Gastroesophageal sphincter (tissue), 4 donors: ENCODE data around the gene ABHD17C. TPM values are rescaled to one million over a fixed set of nuclear protein-coding genes. Genes with fewer than 3 reads are reported as not detected.

Experiments
- ATAC-seq: fragments of 150-250 bp; one replicate; pipeline ENCODE4 v1.9.1; 2016; ENCODE audit warnings: mild to moderate bottlenecking, moderate library complexity
- H3K27ac ChIP-seq, 4 donors: fragments of 200-600 bp; sonication (generic) in 3 of 4; 1 replicate in 3 of 4; 2 replicates in 1 of 4; pipeline ENCODE4 v1.5.1; 2016 to 2019
- H3K27me3 ChIP-seq: fragments of 200-600 bp; sonication (generic); one replicate; pipeline ENCODE4 v1.5.1; 2019
- H3K36me3 ChIP-seq, 2 donors: fragments of 200-600 bp; sonication (generic); one replicate each; pipeline ENCODE4 v1.5.1; 2019; ENCODE audit warnings: control low read depth in 1 of 2
- H3K4me1 ChIP-seq, 3 donors: fragments of 200-600 bp; sonication (generic); 1 replicate in 2 of 3; 2 replicates in 1 of 3; pipeline ENCODE4 v1.5.1; 2016 to 2019; ENCODE audit warnings: control low read depth in 2 of 3
- H3K4me3 ChIP-seq, 2 donors: fragments of 200-600 bp; sonication (generic); one replicate each; pipeline ENCODE4 v1.5.1; 2019; ENCODE audit warnings: mild to moderate bottlenecking in 1 of 2, moderate library complexity in 1 of 2
- H3K9me3 ChIP-seq, 3 donors: fragments of 200-600 bp; sonication (generic); one replicate each; pipeline ENCODE4 v1.5.1; 2017 to 2019; ENCODE audit warnings: control low read depth in 2 of 3
- EP300 ChIP-seq: sonication (generic); formaldehyde crosslinking; IDR thresholded peaks from one replicate; pipeline ENCODE4 v1.6.1; 2017; ENCODE audit warnings: antibody characterized with exemption, mild to moderate bottlenecking
- POLR2A ChIP-seq, 2 donors: fragments of 450-650 bp; IDR thresholded peaks; one replicate each; pipeline ENCODE4 v1.6.1; 2017; ENCODE audit warnings: antibody characterized with exemption in 2 of 2, mild to moderate bottlenecking in 2 of 2, moderate library complexity in 1 of 2
- POLR2AphosphoS5 ChIP-seq: sonication (generic); formaldehyde crosslinking; IDR thresholded peaks from one replicate; pipeline ENCODE4 v1.6.1; 2017; ENCODE audit warnings: antibody characterized with exemption
- WGBS, 2 donors: methylation state at CpG; one replicate each; pipeline ENCODE4 v1.1.5; 2018; ENCODE audit warnings: low coverage in 1 of 2; 5-methylcytosine and 5-hydroxymethylcytosine counted together
- total RNA-seq, 4 donors: library from RNA; depleted of rRNA; stranded (reverse); fragments of >200 nt; gene quantifications; one replicate each; pipeline ENCODE4 v1.1.0, GENCODE V29; 2016
- TF ChIP-seq, protein P1 (sequence below), 4 experiments: fragments of 200-600 bp in 2 of 4; fragments of 450-650 bp in 2 of 4; sonication (generic) in 1 of 4; IDR thresholded peaks; one replicate each; pipeline ENCODE4 v1.5.1; 2017 to 2019; ENCODE audit warnings: antibody characterized with exemption in 4 of 4, mild to moderate bottlenecking in 2 of 4, moderate library complexity in 2 of 4

Gene ABHD17C
- total RNA-seq, 4 donors from 2014 or later = 1.4 to 5.4 (median 3.5) TPM

DNA sequence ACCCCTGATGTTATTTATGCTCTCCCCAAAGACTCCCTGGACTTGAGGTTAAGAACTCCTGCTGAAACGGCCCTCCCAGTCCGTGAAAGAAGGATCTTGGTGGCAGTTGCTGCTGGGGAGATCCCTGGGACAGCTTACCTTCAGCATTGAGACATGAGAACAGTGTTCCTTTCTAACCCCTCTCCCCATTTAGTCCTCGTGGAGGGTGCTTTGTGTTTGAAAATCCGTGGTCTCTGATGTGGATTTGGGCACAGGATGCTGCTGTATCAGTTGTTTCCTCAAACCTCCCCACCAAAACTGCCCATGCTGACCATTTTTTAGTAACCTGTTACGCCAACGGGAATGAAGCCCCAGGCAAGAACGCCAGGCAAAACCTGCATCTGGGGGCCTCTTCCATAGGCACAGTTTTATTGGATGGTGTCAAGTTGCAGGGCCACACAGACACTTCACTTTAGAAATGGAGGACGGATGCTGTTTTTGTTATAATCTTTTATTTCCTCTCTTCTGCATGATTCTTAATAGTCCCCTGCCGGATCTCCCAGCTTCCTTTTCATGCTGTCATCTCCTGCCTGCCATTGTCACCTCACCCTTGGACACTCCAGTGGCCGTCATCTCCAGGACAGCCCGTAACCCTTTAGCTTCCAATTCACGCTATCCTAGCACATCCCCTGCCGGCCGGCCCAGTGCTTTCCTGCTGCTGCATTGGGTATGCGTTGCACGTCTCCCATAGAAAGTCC lies 52.4 kb downstream of the ABHD17C start:
- no peak for ATAC-seq
- 56 to 74% methylated on average over 12 to 15 of the region's 16 CpGs for WGBS, 2 donors
- TF ChIP-seq POLR2AphosphoS5 (no peak), POLR2A (IDR thresholded peaks at IDR 0.05) (no peak), EP300 (no peak)
- TF ChIP-seq, protein P1, sequence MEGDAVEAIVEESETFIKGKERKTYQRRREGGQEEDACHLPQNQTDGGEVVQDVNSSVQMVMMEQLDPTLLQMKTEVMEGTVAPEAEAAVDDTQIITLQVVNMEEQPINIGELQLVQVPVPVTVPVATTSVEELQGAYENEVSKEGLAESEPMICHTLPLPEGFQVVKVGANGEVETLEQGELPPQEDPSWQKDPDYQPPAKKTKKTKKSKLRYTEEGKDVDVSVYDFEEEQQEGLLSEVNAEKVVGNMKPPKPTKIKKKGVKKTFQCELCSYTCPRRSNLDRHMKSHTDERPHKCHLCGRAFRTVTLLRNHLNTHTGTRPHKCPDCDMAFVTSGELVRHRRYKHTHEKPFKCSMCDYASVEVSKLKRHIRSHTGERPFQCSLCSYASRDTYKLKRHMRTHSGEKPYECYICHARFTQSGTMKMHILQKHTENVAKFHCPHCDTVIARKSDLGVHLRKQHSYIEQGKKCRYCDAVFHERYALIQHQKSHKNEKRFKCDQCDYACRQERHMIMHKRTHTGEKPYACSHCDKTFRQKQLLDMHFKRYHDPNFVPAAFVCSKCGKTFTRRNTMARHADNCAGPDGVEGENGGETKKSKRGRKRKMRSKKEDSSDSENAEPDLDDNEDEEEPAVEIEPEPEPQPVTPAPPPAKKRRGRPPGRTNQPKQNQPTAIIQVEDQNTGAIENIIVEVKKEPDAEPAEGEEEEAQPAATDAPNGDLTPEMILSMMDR (IDR thresholded peaks at IDR 0.05) = no peak
- no peak overlapping the region for H3K4me3 ChIP-seq
- no peak overlapping the region for H3K27ac ChIP-seq
- H3K9me3 ChIP-seq = no peaks in the 10 kb centered on the region
- peaks cover 0 to 17% of the 10 kb centered on the region in 2 donors for H3K36me3 ChIP-seq
- H3K27me3 ChIP-seq = no peaks in the 10 kb centered on the region
- H3K4me1 ChIP-seq = peaks cover 0 to 26% (median 0%) of the 10 kb centered on the region in 3 donors

- Histone ChIP-seq H3K36me3 (peaks cover 0 to 24% of the 10 kb centered on the region in 2 donors), H3K9me3 (no peaks in the 10 kb centered on the region), H3K4me3 (no peak overlapping the region), H3K27ac (no peak overlapping the region), H3K4me1 (peaks cover 0 to 14% (median 0%) of the 10 kb centered on the region in 3 donors), H3K27me3 (no peaks in the 10 kb centered on the region)
- TF ChIP-seq POLR2AphosphoS5 (no peak), POLR2A (IDR thresholded peaks at IDR 0.05) (no peak), EP300 (no peak)
- TF ChIP-seq, protein P1 (IDR thresholded peaks at IDR 0.05) = no peak
- 50 to 79% methylated on average over 1 to 4 of the region's 6 CpGs for WGBS, 2 donors
- ATAC-seq = no peak
Observed at GRCh38 chr15:80749589-80749988, 54.5 kb downstream of the ABHD17C start.

- H3K36me3 ChIP-seq = peaks cover 0 to 28% of the 10 kb centered on the region in 2 donors
- H3K9me3 ChIP-seq = no peaks in the 10 kb centered on the region
- TF ChIP-seq, protein P1 (IDR thresholded peaks at IDR 0.05) = no peak
- no peak for TF ChIP-seq EP300
- TF ChIP-seq POLR2AphosphoS5 = no peak
- TF ChIP-seq POLR2A (IDR thresholded peaks at IDR 0.05) = no peak
- peaks cover 0 to 6% (median 0%) of the 10 kb centered on the region in 3 donors for H3K4me1 ChIP-seq
- no peak overlapping the region for H3K4me3 ChIP-seq
- 100% methylated on average over 2 to 4 of the region's 4 CpGs for WGBS, 2 donors
- H3K27ac ChIP-seq = no peak overlapping the region
- ATAC-seq = no peak
- no peaks in the 10 kb centered on the region for H3K27me3 ChIP-seq
Observed at GRCh38 chr15:80750575-80750974, 55.5 kb downstream of the ABHD17C start.

DNA sequence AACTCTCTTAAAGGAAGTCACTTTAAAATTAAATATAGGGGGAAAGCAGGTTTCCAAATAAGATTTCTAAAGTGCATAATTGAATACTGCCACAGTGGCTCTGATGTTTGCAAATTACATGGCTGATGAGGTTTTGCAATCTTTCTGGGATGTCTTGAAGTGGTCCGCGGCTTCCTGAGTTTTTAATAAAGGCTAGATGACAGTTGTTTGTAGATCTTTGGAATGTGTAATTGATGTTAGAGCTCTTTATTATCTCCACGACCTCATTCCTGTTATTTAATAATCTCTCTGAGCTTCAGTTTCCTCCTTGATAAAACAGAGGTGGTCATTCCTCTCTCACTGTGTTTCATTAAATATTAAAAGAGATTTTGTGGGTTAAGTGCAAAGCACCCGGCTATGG lies 57.1 kb downstream of the ABHD17C start:
- H3K9me3 ChIP-seq = no peaks in the 10 kb centered on the region
- no peaks in the 10 kb centered on the region for H3K27me3 ChIP-seq
- ATAC-seq = no peak
- TF ChIP-seq EP300 = no peak
- TF ChIP-seq, protein P1 (IDR thresholded peaks at IDR 0.05) = no peak
- TF ChIP-seq POLR2AphosphoS5 = no peak
- TF ChIP-seq POLR2A (IDR thresholded peaks at IDR 0.05) = no peak
- peaks cover 0 to 6% (median 0%) of the 10 kb centered on the region in 3 donors for H3K4me1 ChIP-seq
- peaks cover 0 to 33% of the 10 kb centered on the region in 2 donors for H3K36me3 ChIP-seq
- no peak overlapping the region for H3K4me3 ChIP-seq
- 29 to 57% methylated on average over 3 to 4 of the region's 4 CpGs for WGBS, 2 donors
- H3K27ac ChIP-seq = no peak overlapping the region

DNA sequence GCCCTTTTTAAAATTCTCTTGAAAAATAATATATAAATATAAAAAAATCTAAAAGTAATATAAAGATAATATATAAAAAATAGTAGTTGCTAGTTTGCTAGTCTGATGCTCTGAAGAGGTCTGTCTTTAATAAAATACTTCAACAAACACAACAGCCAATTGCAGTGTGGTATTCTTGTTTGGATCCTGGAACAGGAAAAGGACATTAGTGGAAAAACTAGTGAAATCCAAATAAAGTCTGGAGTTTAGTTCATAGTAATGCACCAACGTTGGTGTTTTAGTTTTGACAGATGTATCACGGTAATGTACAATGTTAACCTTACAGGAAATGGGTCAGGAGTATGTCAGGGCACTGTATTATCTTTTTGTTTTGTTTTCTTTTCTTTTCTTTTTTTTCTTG lies 58.1 kb downstream of the ABHD17C start:
- Histone ChIP-seq H3K27ac (no peak overlapping the region), H3K4me1 (peaks cover 0 to 6% (median 0%) of the 10 kb centered on the region in 3 donors), H3K4me3 (no peak overlapping the region), H3K27me3 (no peaks in the 10 kb centered on the region), H3K9me3 (no peaks in the 10 kb centered on the region), H3K36me3 (peaks cover 0 to 33% of the 10 kb centered on the region in 2 donors)
- TF ChIP-seq, protein P1 (IDR thresholded peaks at IDR 0.05) = no peak
- no peak for TF ChIP-seq POLR2A (IDR thresholded peaks at IDR 0.05)
- TF ChIP-seq EP300 = no peak
- TF ChIP-seq POLR2AphosphoS5 = no peak
- 25 to 34% methylated on average over 2 of the region's 2 CpGs for WGBS, 2 donors
- ATAC-seq = no peak
